ENCODE measurements around the gene ANGPTL8.

Gene ANGPTL8

DNA sequence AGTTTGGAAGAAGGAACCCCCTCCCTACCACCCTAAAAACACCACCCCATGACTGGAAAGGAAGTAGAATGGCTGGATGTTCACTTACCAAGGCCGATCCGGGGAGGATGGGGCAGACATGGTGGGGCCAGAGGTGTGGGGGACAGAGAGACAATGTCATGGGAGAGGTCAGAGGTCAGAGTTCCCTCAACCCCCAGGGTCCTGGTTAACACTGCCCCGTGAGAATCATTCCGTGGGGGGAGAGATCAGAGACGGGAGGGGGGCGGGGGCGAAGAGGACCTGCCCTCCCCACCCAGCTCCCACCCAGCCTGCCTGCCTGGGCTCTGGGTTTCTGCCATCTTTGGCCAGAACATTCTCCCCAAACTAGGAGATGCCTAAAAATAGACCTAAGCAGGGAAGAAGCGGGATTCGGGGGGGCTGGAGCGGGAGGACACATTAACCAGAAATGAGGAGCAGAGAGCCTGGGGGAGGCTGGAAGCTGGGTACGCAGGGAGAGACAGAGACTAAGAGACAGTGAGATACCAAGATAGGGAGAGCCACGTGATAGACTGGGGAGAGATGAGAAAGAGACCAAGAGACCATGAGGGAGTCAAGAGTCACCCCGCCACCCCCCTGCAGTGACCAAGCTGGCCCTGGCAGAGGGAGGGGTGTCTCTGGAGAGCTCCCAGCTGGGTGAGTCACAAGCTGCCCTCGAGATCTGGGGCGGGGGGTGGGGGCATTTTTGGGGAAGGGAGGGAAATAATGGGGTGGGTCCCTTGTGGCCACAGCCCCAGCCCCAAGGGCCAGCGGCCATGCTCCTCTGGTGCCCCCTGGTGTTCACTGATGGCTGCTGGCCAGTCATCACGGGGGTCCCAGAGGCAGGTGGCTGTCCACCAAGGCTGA is 36.0 kb upstream of the ANGPTL8 start:
- H3K9me3 ChIP-seq (ENCODE audit: control insufficient read depth in 5 of 5, low read length in 5 of 5): no peaks in the 10 kb centered on the region
- H3K27me3 ChIP-seq (ENCODE audit: control insufficient read depth in 5 of 5, insufficient read depth in 4 of 5, low read length in 5 of 5): no peaks in the 10 kb centered on the region
- H3K27ac ChIP-seq (ENCODE audit: low read depth, low read length): peak overlapping the region; percentile 90
- H3K4me1 ChIP-seq (ENCODE audit: control insufficient read depth in 5 of 5, insufficient read depth in 5 of 5, low read length in 5 of 5): peaks cover 0 to 38% (median 25%) of the 10 kb centered on the region in 5 donors
- H3K36me3 ChIP-seq (ENCODE audit: control insufficient read depth in 5 of 5, insufficient read depth in 5 of 5, low read length in 5 of 5): peaks cover 0 to 55% (median 48%) of the 10 kb centered on the region in 5 donors
- H3K9ac ChIP-seq (ENCODE audit: low read length in 5 of 5): peak overlapping the region in 3 of 5 donors; percentile 37 to 48 (median 47)
- no peak overlapping the region for H3K4me3 ChIP-seq (ENCODE audit: low read depth in 1 of 5, low read length in 5 of 5)

DNA sequence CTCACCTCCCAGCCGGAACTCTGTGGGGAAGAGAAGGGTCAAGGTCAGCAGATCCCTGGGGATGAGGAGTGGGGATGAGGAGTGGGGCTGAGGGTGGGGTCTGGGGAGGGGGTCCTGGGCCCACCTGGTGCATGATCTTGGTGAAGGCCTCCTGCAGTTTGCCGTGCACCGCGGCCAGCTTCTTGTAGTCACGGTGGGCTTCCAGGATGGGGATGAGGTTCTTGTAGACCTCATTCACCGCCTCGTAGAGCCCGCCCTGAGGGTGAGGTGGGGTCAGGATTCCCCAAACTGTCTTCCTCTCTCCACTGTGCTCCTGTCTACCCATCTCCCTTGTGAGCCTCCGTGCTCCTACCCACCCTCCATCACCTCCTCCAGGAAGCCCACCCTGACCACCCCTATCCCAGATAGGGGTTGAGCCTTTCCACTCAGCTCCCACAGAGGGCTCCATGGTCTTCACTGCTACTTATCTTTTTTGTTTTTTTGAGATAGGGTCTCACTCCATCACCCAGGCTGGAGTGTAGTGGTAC is 35.3 kb upstream of the ANGPTL8 start:
- Histone ChIP-seq H3K4me1 (ENCODE audit: control insufficient read depth in 5 of 5, insufficient read depth in 5 of 5, low read length in 5 of 5) (peaks cover 0 to 31% (median 21%) of the 10 kb centered on the region in 5 donors), H3K9me3 (ENCODE audit: control insufficient read depth in 5 of 5, low read length in 5 of 5) (no peaks in the 10 kb centered on the region), H3K27me3 (ENCODE audit: control insufficient read depth in 5 of 5, insufficient read depth in 4 of 5, low read length in 5 of 5) (no peaks in the 10 kb centered on the region), H3K9ac (ENCODE audit: low read length in 5 of 5) (no peak overlapping the region), H3K27ac (ENCODE audit: low read depth, low read length) (peak overlapping the region; percentile 90), H3K36me3 (ENCODE audit: control insufficient read depth in 5 of 5, insufficient read depth in 5 of 5, low read length in 5 of 5) (peaks cover 0 to 58% (median 51%) of the 10 kb centered on the region in 5 donors), H3K4me3 (ENCODE audit: low read depth in 1 of 5, low read length in 5 of 5) (no peak overlapping the region)

DNA sequence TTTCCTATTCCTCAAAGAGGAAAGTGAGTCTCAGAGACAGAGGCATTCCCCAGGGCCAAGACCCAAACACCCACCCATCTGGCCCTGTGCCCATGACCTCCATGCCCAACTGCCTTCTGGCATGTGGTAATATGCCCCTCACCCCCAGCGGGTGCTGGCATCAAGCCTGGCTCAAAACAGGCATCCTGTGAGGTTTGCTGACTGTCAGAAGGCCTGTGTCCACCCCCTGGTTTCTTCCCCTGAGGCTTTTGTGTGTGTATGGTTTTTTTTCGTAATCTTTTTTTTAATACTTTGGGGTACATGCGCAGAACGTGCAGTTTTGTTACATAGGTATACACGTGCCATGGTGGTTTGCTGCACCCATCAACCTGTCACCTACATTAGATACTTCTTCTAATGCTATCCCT is 34.5 kb upstream of the ANGPTL8 start:
- Histone ChIP-seq H3K36me3 (ENCODE audit: control insufficient read depth in 5 of 5, insufficient read depth in 5 of 5, low read length in 5 of 5) (peaks cover 0 to 58% (median 52%) of the 10 kb centered on the region in 5 donors), H3K27me3 (ENCODE audit: control insufficient read depth in 5 of 5, insufficient read depth in 4 of 5, low read length in 5 of 5) (no peaks in the 10 kb centered on the region), H3K4me1 (ENCODE audit: control insufficient read depth in 5 of 5, insufficient read depth in 5 of 5, low read length in 5 of 5) (peaks cover 0 to 29% (median 20%) of the 10 kb centered on the region in 5 donors), H3K9ac (ENCODE audit: low read length in 5 of 5) (no peak overlapping the region), H3K27ac (ENCODE audit: low read depth, low read length) (peak overlapping the region; percentile 90), H3K4me3 (ENCODE audit: low read depth in 1 of 5, low read length in 5 of 5) (no peak overlapping the region), H3K9me3 (ENCODE audit: control insufficient read depth in 5 of 5, low read length in 5 of 5) (no peaks in the 10 kb centered on the region)

DNA sequence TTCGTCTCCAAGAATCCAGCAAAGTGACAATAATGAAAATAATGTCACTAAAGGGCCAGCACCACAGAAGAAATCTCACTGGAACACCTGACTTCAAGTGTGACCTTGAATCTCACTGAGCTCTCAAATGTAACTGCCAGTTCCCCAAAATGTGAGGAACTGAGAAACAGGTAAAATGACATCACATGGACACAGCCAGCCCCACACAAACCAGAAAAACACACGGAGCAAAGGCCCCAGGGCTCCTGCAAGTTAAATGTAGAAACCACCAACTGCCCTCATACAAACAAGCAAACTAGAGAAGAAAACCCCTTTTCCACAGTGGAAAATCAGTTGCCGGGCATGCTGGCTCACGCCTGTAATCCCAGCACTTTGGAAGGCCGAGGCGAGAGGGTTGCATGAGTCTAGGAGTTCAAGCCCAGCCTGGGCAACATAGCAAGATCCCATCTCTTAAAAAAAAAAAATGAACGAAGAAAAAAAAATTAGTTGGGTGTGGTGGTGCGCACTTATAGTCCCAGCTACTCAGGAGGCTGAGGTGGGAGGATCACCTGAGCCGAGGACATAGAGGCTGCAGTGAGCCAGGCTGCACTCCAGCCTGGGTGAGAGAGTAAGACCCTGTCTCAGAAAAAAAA is 33.4 kb upstream of the ANGPTL8 start:
- H3K9me3 ChIP-seq (ENCODE audit: control insufficient read depth in 5 of 5, low read length in 5 of 5): no peaks in the 10 kb centered on the region
- no peak overlapping the region for H3K4me3 ChIP-seq (ENCODE audit: low read depth in 1 of 5, low read length in 5 of 5)
- H3K27ac ChIP-seq (ENCODE audit: low read depth, low read length): peak overlapping the region; percentile 90
- peaks cover 0 to 58% (median 54%) of the 10 kb centered on the region in 5 donors for H3K36me3 ChIP-seq (ENCODE audit: control insufficient read depth in 5 of 5, insufficient read depth in 5 of 5, low read length in 5 of 5)
- H3K9ac ChIP-seq (ENCODE audit: low read length in 5 of 5): no peak overlapping the region
- peaks cover 0 to 29% (median 20%) of the 10 kb centered on the region in 5 donors for H3K4me1 ChIP-seq (ENCODE audit: control insufficient read depth in 5 of 5, insufficient read depth in 5 of 5, low read length in 5 of 5)
- no peaks in the 10 kb centered on the region for H3K27me3 ChIP-seq (ENCODE audit: control insufficient read depth in 5 of 5, insufficient read depth in 4 of 5, low read length in 5 of 5)

DNA sequence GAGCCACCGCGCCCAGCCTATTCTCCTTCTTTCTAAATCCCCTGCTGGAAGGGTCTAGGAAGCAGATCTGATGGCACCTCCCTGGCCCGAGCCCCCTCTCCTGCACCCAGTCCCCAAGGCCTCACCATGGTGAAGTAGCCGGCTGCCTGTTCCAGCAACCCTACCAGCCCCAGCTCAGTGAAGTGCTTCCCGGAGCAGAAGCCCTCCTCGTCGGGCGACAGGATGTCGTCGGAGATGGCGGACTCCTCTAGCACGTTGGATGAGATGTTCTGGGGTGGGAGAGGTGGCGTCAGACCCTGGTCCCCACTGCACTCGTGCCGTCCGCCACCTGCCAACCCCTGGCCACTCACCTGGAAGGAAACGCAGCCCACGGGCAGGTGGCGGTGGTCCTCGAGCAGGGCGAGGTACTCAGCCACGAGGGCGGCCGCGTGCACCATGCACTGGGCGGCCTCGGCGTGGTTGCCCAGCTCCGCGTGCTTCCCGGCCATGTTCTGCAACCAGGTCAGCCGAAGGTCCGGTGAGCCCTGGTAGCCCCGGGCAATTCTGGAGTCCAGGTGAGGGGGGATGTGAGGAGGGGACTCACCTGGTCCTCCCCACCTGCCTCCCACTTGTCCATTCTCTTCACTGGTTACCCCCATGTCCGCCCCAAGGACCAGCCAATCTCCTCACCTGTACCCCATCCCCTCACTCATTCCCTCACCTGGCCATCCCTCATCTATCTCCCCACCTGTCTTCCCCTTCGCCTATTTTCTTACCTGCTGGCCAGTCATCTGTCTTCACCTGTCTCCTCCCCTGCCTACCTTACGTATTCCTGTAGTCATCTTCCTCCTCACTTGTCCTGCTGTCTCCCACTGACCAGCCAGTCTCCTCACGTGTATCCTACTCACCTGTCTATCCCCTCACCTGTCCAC is 30.6 kb upstream of the ANGPTL8 start:
- Histone ChIP-seq H3K4me3 (ENCODE audit: low read depth in 1 of 5, low read length in 5 of 5) (no peak overlapping the region), H3K27ac (ENCODE audit: low read depth, low read length) (no peak overlapping the region), H3K9me3 (ENCODE audit: control insufficient read depth in 5 of 5, low read length in 5 of 5) (no peaks in the 10 kb centered on the region), H3K4me1 (ENCODE audit: control insufficient read depth in 5 of 5, insufficient read depth in 5 of 5, low read length in 5 of 5) (peaks cover 0 to 20% (median 14%) of the 10 kb centered on the region in 5 donors), H3K36me3 (ENCODE audit: control insufficient read depth in 5 of 5, insufficient read depth in 5 of 5, low read length in 5 of 5) (peaks cover 0 to 63% (median 56%) of the 10 kb centered on the region in 5 donors), H3K27me3 (ENCODE audit: control insufficient read depth in 5 of 5, insufficient read depth in 4 of 5, low read length in 5 of 5) (no peaks in the 10 kb centered on the region), H3K9ac (ENCODE audit: low read length in 5 of 5) (no peak overlapping the region)

DNA sequence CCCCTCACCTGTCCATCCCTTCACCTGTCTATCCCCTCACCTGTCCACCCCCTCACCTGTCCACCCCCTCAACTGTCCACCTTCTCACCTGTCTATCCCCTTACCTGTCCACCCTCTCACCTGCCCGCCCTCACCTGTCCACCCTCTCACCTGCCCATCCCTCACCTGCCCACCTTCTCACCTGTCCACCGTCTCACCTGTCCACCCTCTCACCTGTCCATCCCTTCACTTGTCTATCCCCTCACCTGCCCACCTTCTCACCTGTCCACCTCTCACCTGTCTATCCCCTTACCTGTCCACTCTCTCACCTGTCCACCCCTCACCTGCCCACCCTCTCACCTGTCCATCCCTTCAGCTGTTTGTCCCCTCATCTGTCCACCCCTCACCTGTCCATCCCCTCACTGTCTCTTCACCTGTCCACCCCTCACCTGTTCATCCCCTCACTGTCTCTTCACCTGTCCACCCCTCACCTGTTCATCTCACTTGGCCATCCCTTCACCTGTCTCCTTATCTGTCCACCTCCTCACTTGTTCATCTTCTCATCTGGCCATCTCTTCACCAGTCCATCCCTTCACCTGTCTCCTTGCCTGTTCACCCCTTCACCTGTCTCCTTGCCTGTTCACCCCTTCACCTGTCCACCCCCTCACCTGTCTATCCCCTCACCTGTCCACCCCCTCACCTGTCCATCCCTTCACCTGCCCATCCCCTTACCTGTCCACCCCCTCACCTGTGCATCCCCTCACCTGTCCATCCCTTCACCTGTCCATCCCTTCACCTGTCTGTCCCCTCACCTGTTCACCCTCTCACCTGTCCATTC is 29.4 kb upstream of the ANGPTL8 start:
- Histone ChIP-seq H3K27me3 (ENCODE audit: control insufficient read depth in 5 of 5, insufficient read depth in 4 of 5, low read length in 5 of 5) (no peaks in the 10 kb centered on the region), H3K4me3 (ENCODE audit: low read depth in 1 of 5, low read length in 5 of 5) (no peak overlapping the region), H3K9me3 (ENCODE audit: control insufficient read depth in 5 of 5, low read length in 5 of 5) (no peaks in the 10 kb centered on the region), H3K36me3 (ENCODE audit: control insufficient read depth in 5 of 5, insufficient read depth in 5 of 5, low read length in 5 of 5) (peaks cover 0 to 71% (median 64%) of the 10 kb centered on the region in 5 donors), H3K4me1 (ENCODE audit: control insufficient read depth in 5 of 5, insufficient read depth in 5 of 5, low read length in 5 of 5) (peaks cover 0 to 8% (median 2%) of the 10 kb centered on the region in 5 donors), H3K9ac (ENCODE audit: low read length in 5 of 5) (no peak overlapping the region), H3K27ac (ENCODE audit: low read depth, low read length) (peak overlapping the region; percentile 62)

DNA sequence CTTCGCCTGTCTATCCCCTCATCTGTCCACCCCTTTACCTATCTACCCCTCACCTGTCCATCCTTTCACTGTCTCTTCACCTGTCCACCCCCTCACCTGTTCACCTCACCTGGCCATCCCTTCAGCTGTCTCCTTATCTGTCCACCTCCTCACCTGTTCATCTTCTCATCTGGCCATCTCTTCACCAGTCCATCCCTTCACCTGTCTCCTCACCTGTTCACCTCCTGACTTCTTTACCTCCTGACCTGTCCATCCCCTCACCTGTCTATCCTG is 28.8 kb upstream of the ANGPTL8 start:
- Histone ChIP-seq H3K9me3 (ENCODE audit: control insufficient read depth in 5 of 5, low read length in 5 of 5) (no peaks in the 10 kb centered on the region), H3K27me3 (ENCODE audit: control insufficient read depth in 5 of 5, insufficient read depth in 4 of 5, low read length in 5 of 5) (no peaks in the 10 kb centered on the region), H3K9ac (ENCODE audit: low read length in 5 of 5) (no peak overlapping the region), H3K27ac (ENCODE audit: low read depth, low read length) (no peak overlapping the region), H3K4me1 (ENCODE audit: control insufficient read depth in 5 of 5, insufficient read depth in 5 of 5, low read length in 5 of 5) (peaks cover 0 to 2% (median 0%) of the 10 kb centered on the region in 5 donors), H3K36me3 (ENCODE audit: control insufficient read depth in 5 of 5, insufficient read depth in 5 of 5, low read length in 5 of 5) (peaks cover 0 to 76% (median 69%) of the 10 kb centered on the region in 5 donors), H3K4me3 (ENCODE audit: low read depth in 1 of 5, low read length in 5 of 5) (no peak overlapping the region)

DNA sequence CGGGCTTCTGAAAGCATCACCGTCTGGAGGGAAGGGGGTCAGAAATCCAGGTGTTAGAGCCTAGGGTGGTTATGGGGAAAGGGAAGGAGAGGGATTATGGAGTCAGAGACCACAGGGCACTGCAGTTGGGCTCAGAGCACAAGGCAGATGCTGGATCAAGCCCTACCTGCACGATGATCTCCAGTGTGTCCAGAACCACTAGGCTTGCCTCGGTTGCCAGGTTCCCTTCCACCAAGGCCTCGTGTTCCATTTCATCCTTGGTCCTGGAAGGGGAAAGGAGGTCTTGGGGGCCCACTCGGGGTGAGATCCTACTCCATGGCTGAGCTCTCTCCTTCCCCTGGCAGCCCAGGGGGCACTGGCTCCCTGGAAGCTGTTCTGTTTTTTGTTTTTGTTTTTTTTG is 25.0 kb upstream of the ANGPTL8 start:
- Histone ChIP-seq H3K4me1 (ENCODE audit: control insufficient read depth in 5 of 5, insufficient read depth in 5 of 5, low read length in 5 of 5) (no peaks in the 10 kb centered on the region), H3K36me3 (ENCODE audit: control insufficient read depth in 5 of 5, insufficient read depth in 5 of 5, low read length in 5 of 5) (peaks cover 0 to 77% (median 72%) of the 10 kb centered on the region in 5 donors), H3K4me3 (ENCODE audit: low read depth in 1 of 5, low read length in 5 of 5) (no peak overlapping the region), H3K9me3 (ENCODE audit: control insufficient read depth in 5 of 5, low read length in 5 of 5) (no peaks in the 10 kb centered on the region), H3K27me3 (ENCODE audit: control insufficient read depth in 5 of 5, insufficient read depth in 4 of 5, low read length in 5 of 5) (no peaks in the 10 kb centered on the region), H3K27ac (ENCODE audit: low read depth, low read length) (no peak overlapping the region), H3K9ac (ENCODE audit: low read length in 5 of 5) (no peak overlapping the region)

DNA sequence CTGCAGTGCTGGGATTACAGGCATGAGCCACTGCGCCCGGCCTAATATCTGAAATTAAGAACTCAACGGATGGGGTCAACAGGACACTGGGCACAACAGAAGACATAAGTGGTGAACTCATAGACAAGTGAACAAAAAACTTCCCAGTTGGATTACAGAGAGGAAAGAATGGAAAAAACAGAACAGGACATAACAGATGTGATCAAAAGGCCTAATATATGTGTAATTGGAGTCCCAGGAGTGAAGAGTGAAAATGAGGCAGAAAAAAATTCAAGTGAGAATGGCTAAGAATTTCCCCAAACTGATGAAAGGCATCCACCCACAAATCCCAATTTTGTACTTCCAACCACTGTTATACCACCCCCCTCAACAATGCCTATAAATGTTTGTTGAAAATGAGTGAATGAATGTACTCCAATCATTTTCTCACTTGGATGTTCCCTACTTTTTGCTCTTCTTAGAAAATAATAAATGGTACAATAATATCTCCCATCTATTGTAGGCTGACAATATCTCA is 18.3 kb upstream of the ANGPTL8 start:
- Histone ChIP-seq H3K36me3 (ENCODE audit: control insufficient read depth in 5 of 5, insufficient read depth in 5 of 5, low read length in 5 of 5) (peaks cover 10 to 68% (median 58%) of the 10 kb centered on the region in 5 donors), H3K9ac (ENCODE audit: low read length in 5 of 5) (no peak overlapping the region), H3K27me3 (ENCODE audit: control insufficient read depth in 5 of 5, insufficient read depth in 4 of 5, low read length in 5 of 5) (no peaks in the 10 kb centered on the region)

More for the DNA sequence above, 18.3 kb upstream of the ANGPTL8 start:
- H3K9me3 ChIP-seq (ENCODE audit: control insufficient read depth in 5 of 5, low read length in 5 of 5): peaks cover 0 to 15% (median 12%) of the 10 kb centered on the region in 5 donors
- H3K27ac ChIP-seq (ENCODE audit: low read depth, low read length): no peak overlapping the region
- H3K4me3 ChIP-seq (ENCODE audit: low read depth in 1 of 5, low read length in 5 of 5): peak overlapping the region in 1 of 5 donors; percentile 47
- peaks cover 0 to 26% (median 18%) of the 10 kb centered on the region in 5 donors for H3K4me1 ChIP-seq (ENCODE audit: control insufficient read depth in 5 of 5, insufficient read depth in 5 of 5, low read length in 5 of 5)
